Endothelial cell of umbilical vein (primary cell): ENCODE results near the gene ARSJ. TPM values are rescaled to one million over a fixed set of nuclear protein-coding genes. Genes with fewer than 3 reads are reported as not detected.
"Not testable (repeated sequence)": the region's sequence is repeated elsewhere in the genome, so short reads cannot be mapped to it uniquely, and the experiment has no call there.

Experiments used
- BruUV-seq: library from RNA; stranded (reverse); fragments of 400-500 nt; replicated peaks from 2 replicates; lab custom pipeline; 2021; lab: Mats Ljungman, UMichigan
- CTCF ChIA-PET: fragments of 300-600, 350-600 bp; sonication (Branson Sonifier 250); formaldehyde crosslinking; loops from one replicate; lab custom pipeline; 2021; ENCODE audit warnings: antibody characterized with exemption, inconsistent platforms; lab: Charles Lee
- POLR2A ChIA-PET: fragments of 300-600, 350-600 bp; sonication (Branson Sonifier 250); formaldehyde crosslinking; loops from one replicate; lab custom pipeline; 2021; ENCODE audit warnings: antibody characterized with exemption, inconsistent platforms; lab: Charles Lee
- DNase-seq: peaks from one replicate; pipeline ENCODE4 v3.0.0-alpha.2; 2011; ENCODE audit warnings: low read depth, low spot score
- FAIRE-seq: peaks from 2 replicates; lab custom pipeline; 2011; peaks lifted over from hg19 to GRCh38; lab: Jason Lieb, UNC
- H2AFZ ChIP-seq: 2 replicates; pipeline ENCODE4 v1.6.0; 2012; ENCODE audit warnings: low read depth, low read length, control low read depth, inconsistent platforms
- H3K27ac ChIP-seq: 2 replicates; pipeline ENCODE4 v1.5.1; 2011; ENCODE audit warnings: low read depth, mild to moderate bottlenecking, control low read depth, low read length, moderate library complexity; ENCODE audit not compliant: insufficient read depth
- H3K27me3 ChIP-seq, 2 experiments: 2 replicates each; pipeline versions ENCODE4 v1.6.0 to v1.6.1; 2011; ENCODE audit warnings: low read length in 2 of 2, mixed read lengths in 1 of 2; ENCODE audit not compliant: control insufficient read depth in 2 of 2, insufficient read depth in 2 of 2
- H3K36me3 ChIP-seq, 2 experiments: 2 replicates in 1 of 2; 3 replicates in 1 of 2; pipeline ENCODE4 v1.5.1; 2011; ENCODE audit warnings: low read length in 2 of 2, mild to moderate bottlenecking in 1 of 2, moderate library complexity in 1 of 2; ENCODE audit not compliant: control insufficient read depth in 2 of 2, insufficient read depth in 2 of 2; ENCODE audit errors: extremely low read depth in 1 of 2
- H3K4me1 ChIP-seq: 3 replicates; pipeline ENCODE4 v1.5.1; 2011; ENCODE audit warnings: mild to moderate bottlenecking, low read length; ENCODE audit not compliant: control insufficient read depth, insufficient read depth; ENCODE audit errors: extremely low read depth
- H3K4me2 ChIP-seq: 2 replicates; pipeline ENCODE4 v1.6.1; 2011; ENCODE audit warnings: low read length, control low read depth, mixed read lengths; ENCODE audit not compliant: insufficient read depth
- H3K4me3 ChIP-seq, 3 experiments: fragments of 200-600 bp in 1 of 3; sonication (generic), shearing (Covaris generic) in 1 of 3; replicated peaks in 1 of 3; 2 replicates each; pipeline ENCODE4 v1.5.1; 2011 to 2016; ENCODE audit warnings: control low read depth in 3 of 3, low read length in 3 of 3, mild to moderate bottlenecking in 2 of 3, inconsistent platforms in 1 of 3, low read depth in 1 of 3, moderate library complexity in 1 of 3; ENCODE audit not compliant: insufficient read depth in 1 of 3
- H3K79me2 ChIP-seq: 2 replicates; pipeline ENCODE4 v1.6.0; 2012; ENCODE audit warnings: low read length, inconsistent platforms; ENCODE audit not compliant: control insufficient read depth, insufficient read depth
- H3K9ac ChIP-seq: replicated peaks from 2 replicates; pipeline ENCODE3; 2011; ENCODE audit warnings: low read length, control low read depth; ENCODE audit not compliant: insufficient read depth; ENCODE audit errors: extremely low read depth
- H3K9me1 ChIP-seq: replicated peaks from 3 replicates; pipeline ENCODE4 v1.6.0; 2011; ENCODE audit warnings: mild to moderate bottlenecking, low read length; ENCODE audit not compliant: control insufficient read depth, insufficient read depth; ENCODE audit errors: extremely low read depth
- H3K9me3 ChIP-seq: replicated peaks from 2 replicates; pipeline ENCODE4 v1.5.1; 2012; ENCODE audit warnings: low read length, inconsistent platforms; ENCODE audit not compliant: control insufficient read depth, insufficient read depth
- H4K20me1 ChIP-seq: replicated peaks from 2 replicates; pipeline ENCODE3; 2011; ENCODE audit warnings: mild to moderate bottlenecking, low read length; ENCODE audit not compliant: control insufficient read depth, insufficient read depth; ENCODE audit errors: extremely low read depth
- CTCF ChIP-seq, 2 donors: IDR thresholded peaks; 1 replicate in 1 of 2; 2 replicates in 1 of 2; pipeline ENCODE4 v1.5.1; 2011; ENCODE audit warnings: low read length in 2 of 2, mild to moderate bottlenecking in 2 of 2, moderate library complexity in 2 of 2, control low read depth in 1 of 2, inconsistent platforms in 1 of 2, low read depth in 1 of 2; ENCODE audit not compliant: insufficient read depth in 1 of 2; ENCODE audit errors: extremely low read depth in 1 of 2
- EZH2 ChIP-seq: IDR thresholded peaks from 2 replicates; pipeline ENCODE4 v1.6.1; 2012; ENCODE audit warnings: borderline replicate concordance, low read depth, mild to moderate bottlenecking, moderate library complexity, low read length, inconsistent platforms; ENCODE audit not compliant: severe bottlenecking
- FOS ChIP-seq: IDR thresholded peaks from 2 replicates; pipeline ENCODE4 v1.6.1; 2011; ENCODE audit warnings: mild to moderate bottlenecking, low read length, moderate library complexity, borderline replicate concordance; ENCODE audit not compliant: insufficient read depth
- GATA2 ChIP-seq: IDR thresholded peaks from 2 replicates; pipeline ENCODE4 v1.7.0; 2011; ENCODE audit warnings: low read depth, mild to moderate bottlenecking, moderate library complexity, mixed read lengths, low read length; ENCODE audit not compliant: insufficient read length, insufficient read depth
- JUN ChIP-seq: IDR thresholded peaks from 2 replicates; pipeline ENCODE4 v1.6.1; 2011; ENCODE audit warnings: borderline replicate concordance, low read depth; ENCODE audit not compliant: insufficient read length, insufficient read depth
- MAX ChIP-seq: IDR thresholded peaks from 2 replicates; pipeline ENCODE4 v1.6.1; 2011; ENCODE audit not compliant: insufficient read depth, insufficient read length
- MYC ChIP-seq: IDR thresholded peaks from one replicate; pipeline ENCODE4 v1.6.1; 2011; ENCODE audit warnings: mild to moderate bottlenecking, low read depth, low read length
- POLR2A ChIP-seq: IDR thresholded peaks from 2 replicates; pipeline ENCODE4 v1.6.1; 2012; ENCODE audit warnings: low read depth, mild to moderate bottlenecking, control low read depth, low read length
- POLR2AphosphoS5 ChIP-seq: IDR thresholded peaks from 2 replicates; pipeline ENCODE4 v1.6.1; 2012; ENCODE audit warnings: low read depth, mild to moderate bottlenecking, control low read depth, low read length, moderate library complexity; ENCODE audit not compliant: insufficient read depth
- dilution Hi-C: fragments of 300-500 bp; cut with MboI; formaldehyde crosslinking; loops from one replicate; pipeline ENCODE4 v1.15.0; 2019; ENCODE audit warnings: low sequenced_read_pairs; ENCODE audit not compliant: extremely low pct_ligation_motif_present
- intact Hi-C: fragments of 100-400 bp; cut with micrococcal nuclease; formaldehyde crosslinking; loops from one replicate; pipeline ENCODE4 v1.10.0; 2022
- polyA plus RNA-seq, 4 experiments: library from polyadenylated mRNA; depleted of rRNA in 3 of 4; stranded (reverse) in 3 of 4; unstranded in 1 of 4; fragments of >200 nt; gene quantifications; 2 replicates each; pipeline versions ENCODE4 v1.2.1 to v1.2.3, GENCODE V29; 2011 to 2012; ENCODE audit warnings: missing spikeins in 1 of 4
- total RNA-seq: library from RNA; stranded (reverse); gene quantifications from 2 replicates; pipeline ENCODE4 v1.2.3, GENCODE V29; 2021

Gene ARSJ
- total and polyA plus RNA-seq, 2 donors (not counting 3 experiments of a cell fraction or from before 2014, with no cell fraction given): 21.9 to 50.0 TPM

DNA sequence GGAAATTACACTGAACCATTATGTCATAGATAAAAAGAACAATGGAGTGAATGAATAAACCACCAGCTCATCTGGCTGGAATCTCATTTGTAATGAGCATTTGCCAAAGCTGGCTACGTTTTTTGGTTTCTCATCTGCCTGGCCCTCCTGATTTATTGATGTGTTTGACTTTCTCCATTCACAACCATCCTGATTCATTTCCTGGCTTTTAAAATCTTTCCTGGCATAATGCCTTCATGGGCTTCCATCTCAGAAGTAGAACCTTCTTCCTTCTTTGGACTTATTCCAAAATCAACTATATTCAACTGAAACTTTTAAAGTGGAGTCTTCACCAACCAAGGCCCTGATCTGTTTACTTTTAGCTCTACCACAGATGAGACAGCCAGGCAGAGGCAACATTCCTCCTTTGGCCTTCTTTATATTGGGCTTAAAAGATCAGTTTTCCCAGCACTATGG, 36.0 kb upstream of the ARSJ start:
- Histone ChIP-seq H3K27me3 (no peaks in the 10 kb centered on the region), H2AFZ (no peak overlapping the region), H4K20me1 (no peaks in the 10 kb centered on the region), H3K9ac (peak overlapping the region; percentile 82), H3K9me1 (no peaks in the 10 kb centered on the region), H3K4me1 (peaks cover 36% of the 10 kb centered on the region), H3K4me2 (peak overlapping the region; percentile 78), H3K9me3 (no peaks in the 10 kb centered on the region), H3K4me3 (no peak overlapping the region), H3K27ac (peak overlapping the region; percentile 96), H3K36me3 (no peaks in the 10 kb centered on the region), H3K79me2 (no peaks in the 10 kb centered on the region)
- dilution Hi-C loops (no loop called here), intact Hi-C loops (loop anchor here (1.0 to 10.0 kb wide), 15 partner anchors 9 to 1931 kb away; partner anchors contain the start of genes ARSJ and FAM241A)
- POLR2A ChIA-PET: interaction anchor here (0.8 to 1.7 kb wide), 4 partner anchors 10 to 547 kb away, joined by 3 to 11 read pairs (median 6); partner anchors contain the start of gene ARSJ
- FAIRE-seq (peak; percentile 82), DNase-seq (peak; percentile 99)
- CTCF ChIA-PET: interaction anchor here (0.9 to 2.0 kb wide), 9 partner anchors 10 to 165 kb away, joined by 3 to 17 read pairs (median 7); partner anchors contain the start of gene ARSJ
- BruUV-seq: no TSS peak
- TF ChIP-seq MAX (no peak), EZH2 (no peak), FOS (peak; percentile 96), GATA2 (peak; percentile 83), POLR2A (peak; percentile 74), MYC (no peak), POLR2AphosphoS5 (peak; percentile 87), CTCF (IDR thresholded peaks at IDR 0.05; ENCODE audit: extremely low read depth in 1 of 2, insufficient read depth in 1 of 2, low read depth in 1 of 2, low read length in 2 of 2) (no peak), JUN (peak; percentile 99)

- BruUV-seq, H3K9me3 ChIP-seq, H3K36me3 ChIP-seq, H2AFZ ChIP-seq, FAIRE-seq, H3K27me3 ChIP-seq, H4K20me1 ChIP-seq, H3K27ac ChIP-seq, H3K9ac ChIP-seq, H3K4me3 ChIP-seq, CTCF ChIA-PET, dilution Hi-C loops, H3K9me1 ChIP-seq, H3K79me2 ChIP-seq, H3K4me2 ChIP-seq, DNase-seq: not testable (repeated sequence)
- POLR2A ChIA-PET: interaction anchor here (0.8 kb wide), 1 partner anchor 545 kb away, joined by 3 read pairs; no protein-coding TSS in a partner anchor
- peaks cover 24% of the 10 kb centered on the region for H3K4me1 ChIP-seq
- intact Hi-C loops: loop anchor here (10.0 kb wide), 2 partner anchors 1868 to 1928 kb away; partner anchors contain the start of gene FAM241A
Observed at GRCh38 chr4:114013201-114013600, 33.8 kb upstream of the ARSJ start.
